Endothelial cell of umbilical vein (primary cell): Measurements from ENCODE around the gene RXFP4.

Experiments
- CTCF ChIP-seq, 2 donors: IDR thresholded peaks; 1 replicate in 1 of 2; 2 replicates in 1 of 2; pipeline ENCODE4 v1.5.1; 2011; ENCODE audit warnings: low read length in 2 of 2, mild to moderate bottlenecking in 2 of 2, moderate library complexity in 2 of 2, control low read depth in 1 of 2, inconsistent platforms in 1 of 2, low read depth in 1 of 2; ENCODE audit not compliant: insufficient read depth in 1 of 2; ENCODE audit errors: extremely low read depth in 1 of 2
- EZH2 ChIP-seq: IDR thresholded peaks from 2 replicates; pipeline ENCODE4 v1.6.1; 2012; ENCODE audit warnings: borderline replicate concordance, low read depth, mild to moderate bottlenecking, moderate library complexity, low read length, inconsistent platforms; ENCODE audit not compliant: severe bottlenecking
- POLR2A ChIP-seq: IDR thresholded peaks from 2 replicates; pipeline ENCODE4 v1.6.1; 2012; ENCODE audit warnings: low read depth, mild to moderate bottlenecking, control low read depth, low read length

- TF ChIP-seq EZH2: no peak
- TF ChIP-seq POLR2A: peak; percentile 12
- TF ChIP-seq CTCF (IDR thresholded peaks at IDR 0.05; ENCODE audit: extremely low read depth in 1 of 2, insufficient read depth in 1 of 2, low read depth in 1 of 2, low read length in 2 of 2): no peak
These were observed 10.0 kb upstream of the RXFP4 start for GRCh38 chr1:155931332-155932038.
